Measurements from ENCODE around the gene TAF9. TPM values are rescaled to one million over a fixed set of nuclear protein-coding genes. Genes with fewer than 3 reads are reported as not detected.

TAF9 gene
- total RNA-seq, result 37.3 and 39.1 TPM in 2 replicates

GRCh38 chr5:69369340-69370121, at the start of gene TAF9, which contains the start of the genes AK6 and RAD17:
Gene TAF9, minus strand, starts transcription at chr5:69369520. Its CDS starts 3,783 bp downstream, at chr5:69365737.
Gene AK6, minus strand, starts transcription at chr5:69369520. Its CDS starts 30 bp downstream, at chr5:69369490.
Gene RAD17, plus strand, starts transcription at chr5:69369818. Its CDS starts 2,391 bp downstream, at chr5:69372209.

GRCh38 chr5:69414885-69415583, 45.7 kb upstream of the TAF9 start, which contains the start of gene MARVELD2:
Gene MARVELD2, plus strand, starts transcription at chr5:69415116. Its CDS starts 4,270 bp downstream, at chr5:69419386.

Other genes with a start within 250 kb of the TAF9 start
- gene CCNB1, start 202.4 kb downstream of the TAF9 start, total RNA-seq, result 9.9 and 12.4 TPM in 2 replicates
- 1.6 and 8.8 TPM in 2 replicates for gene CENPH, start 179.9 kb downstream of the TAF9 start, total RNA-seq
- 13.8 and 25.0 TPM in 2 replicates for gene CDK7, start 134.6 kb downstream of the TAF9 start, total RNA-seq
- gene CCDC125, start 36.7 kb downstream of the TAF9 start, total RNA-seq, result 1.2 and 2.5 TPM in 2 replicates
- 13.0 and 23.8 TPM in 2 replicates for gene AK6, start within 50 bp of the TAF9 start, total RNA-seq
- gene RAD17, start 298 bp upstream of the TAF9 start, total RNA-seq, result 12.5 and 17.5 TPM in 2 replicates
- gene MARVELD2, start 45.6 kb upstream of the TAF9 start, total RNA-seq, result 0.24 TPM in 1 of 2 replicates, not detected in the other
- 0.56 and 0.64 TPM in 2 replicates for gene OCLN, start 123.3 kb upstream of the TAF9 start, total RNA-seq
- 24.7 and 26.1 TPM in 2 replicates for gene GTF2H2C, start 190.7 kb upstream of the TAF9 start, total RNA-seq

All from cardiac ventricle fibroblast (primary cell).